K562 (cell line): ENCODE measurements around the gene COL5A3.

ENCODE experiments used
- E2F6 ChIP-seq, 2 experiments: IDR thresholded peaks; 2 replicates each; pipeline ENCODE4 v1.6.1; 2011; ENCODE audit warnings: borderline replicate concordance in 1 of 2, control low read depth in 1 of 2, low read depth in 1 of 2, low read length in 1 of 2, mild to moderate bottlenecking in 1 of 2, mixed read lengths in 1 of 2, moderate library complexity in 1 of 2; ENCODE audit not compliant: insufficient read depth in 1 of 2, insufficient read length in 1 of 2, poor library complexity in 1 of 2, severe bottlenecking in 1 of 2; ENCODE audit errors: extremely low read depth in 1 of 2
- NCOR1 ChIP-seq: fragments of 450-650 bp; IDR thresholded peaks from 2 replicates; pipeline ENCODE4 v1.6.1; 2016; ENCODE audit warnings: mild to moderate bottlenecking, moderate library complexity
- REST ChIP-seq, 2 experiments: fragments of 450-650 bp; formaldehyde crosslinking in 1 of 2; IDR thresholded peaks; 2 replicates each; pipeline versions ENCODE4 v1.4.0 to v1.6.1; 2014 to 2020; ENCODE audit warnings: mild to moderate bottlenecking in 2 of 2, borderline replicate concordance in 1 of 2, low read depth in 1 of 2
- ZEB2 ChIP-seq: fragments of 450-650 bp; IDR thresholded peaks from 2 replicates; pipeline ENCODE4 v1.6.1; 2016

DNA sequence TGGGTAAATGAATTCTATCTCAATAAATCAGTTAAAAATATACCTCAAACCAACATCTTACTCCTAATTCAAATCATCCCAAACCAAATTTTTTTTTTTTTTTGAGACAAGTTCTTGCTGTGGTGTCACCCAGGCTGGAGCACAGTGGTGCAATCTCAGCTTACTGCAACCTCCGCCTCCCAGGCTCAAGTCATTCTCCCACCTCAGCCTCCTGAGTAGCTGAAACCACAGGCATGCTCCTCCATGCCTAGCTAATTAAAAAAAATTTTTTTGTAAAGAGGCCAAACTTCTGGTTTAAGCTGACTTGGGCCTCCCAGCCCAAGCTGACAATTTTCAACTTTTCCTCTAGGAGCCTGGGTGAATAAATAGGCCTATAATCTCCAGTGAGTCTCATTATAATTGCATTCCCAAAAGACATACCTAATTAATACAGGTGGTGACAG is 51.9 kb downstream of the COL5A3 start:
- TF ChIP-seq E2F6 (IDR thresholded peaks at IDR 0.05; ENCODE audit: borderline replicate concordance in 1 of 2, extremely low read depth in 1 of 2, insufficient read depth in 1 of 2, insufficient read length in 1 of 2, low read depth in 1 of 2, low read length in 1 of 2, poor library complexity in 1 of 2, severe bottlenecking in 1 of 2) (no peak), ZEB2 (no peak), REST (IDR thresholded peaks at IDR 0.05; ENCODE audit: borderline replicate concordance) (no peak), REST (CRISPR knock-in tag; IDR thresholded peaks at IDR 0.05; ENCODE audit: low read depth) (no peak), NCOR1 (no peak)
